GM21515 (cell line): ENCODE results near the gene MBD2.
A peak's percentile ranks its signal among the peaks of the same experiment; 100 is the strongest.
"Not testable (repeated sequence)": the region's sequence is repeated elsewhere in the genome, so short reads cannot be mapped to it uniquely, and the experiment has no call there.

Experiments used
- ATAC-seq: cut with Tn5 transposase; IDR thresholded peaks from one replicate; pipeline ENCODE4 v1.9.1; 2021; ENCODE audit not compliant: unreplicated experiment

Gene MBD2

GRCh38 chr18:54155412-54155811 lies 69.1 kb downstream of the MBD2 start:
- ATAC-seq: no peak

- no peak for ATAC-seq
Measured at GRCh38 chr18:54154231-54154630, 70.2 kb downstream of the MBD2 start.

GRCh38 chr18:54151376-54151775 lies 73.1 kb downstream of the MBD2 start:
- no peak for ATAC-seq

GRCh38 chr18:54150226-54150625 lies 74.2 kb downstream of the MBD2 start:
- ATAC-seq: no peak

GRCh38 chr18:54149078-54149697 lies 75.3 kb downstream of the MBD2 start:
- peak; percentile 46 for ATAC-seq

- ATAC-seq: no peak
Measured at GRCh38 chr18:54148678-54149077, 75.8 kb downstream of the MBD2 start.

GRCh38 chr18:54148151-54148550 lies 76.3 kb downstream of the MBD2 start:
- no peak for ATAC-seq

- peak; percentile 82 for ATAC-seq
Measured at GRCh38 chr18:54147439-54147838, 77.0 kb downstream of the MBD2 start.

GRCh38 chr18:54141041-54141608 lies 83.3 kb downstream of the MBD2 start:
- no peak for ATAC-seq

- ATAC-seq: no peak
Measured at GRCh38 chr18:54140641-54141040, 83.8 kb downstream of the MBD2 start.

GRCh38 chr18:54135216-54135615 lies 89.3 kb downstream of the MBD2 start:
- no peak for ATAC-seq

- no peak for ATAC-seq
Measured at GRCh38 chr18:54134053-54134452, 90.4 kb downstream of the MBD2 start.

- no peak for ATAC-seq
Measured at GRCh38 chr18:54130631-54131030, 93.8 kb downstream of the MBD2 start.

- no peak for ATAC-seq
Measured at GRCh38 chr18:54130177-54130576, 94.3 kb downstream of the MBD2 start.

- peak; percentile 80 for ATAC-seq
Measured at GRCh38 chr18:54129448-54130067, 94.9 kb downstream of the MBD2 start.

- ATAC-seq: peak; percentile 81
Measured at GRCh38 chr18:54127759-54128378, 96.6 kb downstream of the MBD2 start.

- ATAC-seq: no peak
Measured at GRCh38 chr18:54125429-54125828, 99.0 kb downstream of the MBD2 start.

GRCh38 chr18:54123720-54124440 lies 100.6 kb downstream of the MBD2 start:
- not testable (repeated sequence) for ATAC-seq

GRCh38 chr18:54119524-54120019 lies 104.9 kb downstream of the MBD2 start:
- ATAC-seq: peak; percentile 96

- ATAC-seq: no peak
Measured at GRCh38 chr18:54117853-54118773, 106.4 kb downstream of the MBD2 start.
